ENCODE results near the gene ERMARD. TPM values are rescaled to one million over a fixed set of nuclear protein-coding genes. Genes with fewer than 3 reads are reported as not detected.

The ERMARD gene
- 9.6 TPM for total RNA-seq (ENCODE audit: insufficient read depth, low replicate concordance)

- peak; percentile 95 for DNase-seq (ENCODE audit: low spot score)
Observed at GRCh38 chr6:169751242-169752073, at the start of gene ERMARD, which contains the start of gene DYNLT2. ERMARD (plus strand) TSS chr6:169751622; CDS start chr6:169751658, 36 bp downstream. DYNLT2 (minus strand) TSS chr6:169751572; CDS start chr6:169751458, 114 bp downstream.

DNA sequence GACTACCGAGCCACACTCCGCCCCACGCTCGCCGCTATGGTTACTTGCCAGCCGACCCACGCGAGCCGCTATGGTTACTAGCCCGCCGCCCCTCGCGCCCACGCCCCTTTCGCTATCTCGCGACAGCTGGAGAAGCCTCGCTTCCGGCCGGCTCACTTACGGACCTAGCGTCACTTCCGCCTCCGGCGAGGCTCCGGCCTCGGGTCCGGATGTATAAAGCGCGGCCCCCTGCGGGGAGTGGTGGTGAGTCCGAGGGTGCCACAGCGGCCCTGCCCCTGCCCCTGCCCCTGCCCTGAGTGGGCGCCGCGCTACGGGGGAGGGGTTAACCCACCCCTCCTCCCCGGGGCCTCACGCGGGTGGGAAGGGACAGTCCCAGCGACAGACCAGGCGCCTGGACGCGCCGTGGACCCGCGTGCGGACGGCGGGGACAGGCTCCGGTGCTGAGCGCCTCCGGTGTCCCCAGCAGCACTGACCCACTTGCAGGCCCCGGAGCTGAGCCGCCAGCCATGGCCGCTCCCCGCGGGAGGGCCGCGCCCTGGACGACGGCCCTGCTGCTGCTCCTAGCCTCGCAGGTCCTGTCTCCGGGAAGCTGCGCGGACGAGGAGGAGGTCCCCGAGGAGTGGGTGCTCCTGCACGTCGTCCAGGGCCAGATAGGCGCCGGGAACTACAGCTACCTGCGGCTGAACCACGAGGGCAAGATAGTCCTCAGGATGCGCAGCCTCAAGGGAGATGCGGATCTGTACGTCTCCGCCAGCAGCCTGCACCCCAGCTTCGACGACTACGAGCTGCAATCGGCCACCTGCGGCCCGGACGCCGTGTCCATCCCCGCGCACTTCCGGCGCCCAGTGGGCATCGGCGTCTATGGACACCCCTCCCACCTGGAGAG lies 49.2 kb upstream of the ERMARD start, which contains the start of the genes C6orf120 and WDR27:
Gene C6orf120, plus strand, starts transcription at position 173 of the 886 bp plus-strand sequence. Its CDS starts 334 bp downstream, at position 507.
Gene WDR27, minus strand, starts transcription at position 76 of the 886 bp plus-strand sequence. CDS start 13,024 bp downstream, outside the sequence.
- DNase-seq (ENCODE audit: low spot score) = peak; percentile 97

DNA sequence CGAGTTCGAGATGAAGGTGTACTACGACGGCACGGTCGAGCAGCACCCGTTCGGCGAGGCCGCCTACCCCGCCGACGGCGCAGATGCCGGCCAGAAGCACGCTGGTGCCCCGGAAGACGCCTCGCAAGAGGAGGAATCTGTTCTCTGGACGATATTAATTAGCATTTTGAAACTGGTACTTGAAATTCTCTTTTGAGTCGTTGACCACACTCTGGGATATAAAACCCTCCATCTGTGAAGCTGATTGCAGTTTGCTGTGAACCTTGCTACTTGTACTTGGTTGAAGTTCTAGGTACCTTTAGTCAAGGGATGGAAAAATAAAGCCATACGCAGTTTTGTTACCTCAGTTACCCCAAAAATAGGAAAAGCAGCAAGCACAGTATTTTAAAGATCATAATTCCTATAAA lies 48.6 kb upstream of the ERMARD start:
- DNase-seq (ENCODE audit: low spot score) = no peak

- no peak for DNase-seq (ENCODE audit: low spot score)
Observed at GRCh38 chr6:169707772-169708171, 43.6 kb upstream of the ERMARD start.

GRCh38 chr6:169709293-169709692 lies 42.1 kb upstream of the ERMARD start:
- no peak for DNase-seq (ENCODE audit: low spot score)

- no peak for DNase-seq (ENCODE audit: low spot score)
Observed at GRCh38 chr6:169710009-169710408, 41.4 kb upstream of the ERMARD start.

DNA sequence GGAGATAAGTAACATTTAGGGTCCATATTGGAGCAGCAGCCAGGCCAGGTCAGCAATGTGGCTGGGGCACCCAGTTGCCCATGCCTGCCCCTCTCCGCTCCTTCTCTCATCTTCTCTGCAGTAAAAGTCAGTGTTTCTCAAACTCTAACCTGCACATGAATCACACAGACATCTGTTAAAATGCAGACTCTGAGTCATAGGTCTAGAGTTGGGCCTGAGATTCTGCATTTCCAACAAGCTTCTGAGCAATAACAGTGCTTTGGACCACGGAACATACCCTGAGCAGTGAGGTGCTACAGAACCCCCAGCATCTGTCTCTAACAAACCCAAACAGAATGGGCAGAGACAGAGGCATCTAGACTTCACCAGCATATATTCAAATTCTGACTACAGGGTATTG lies 37.2 kb upstream of the ERMARD start:
- no peak for DNase-seq (ENCODE audit: low spot score)

DNA sequence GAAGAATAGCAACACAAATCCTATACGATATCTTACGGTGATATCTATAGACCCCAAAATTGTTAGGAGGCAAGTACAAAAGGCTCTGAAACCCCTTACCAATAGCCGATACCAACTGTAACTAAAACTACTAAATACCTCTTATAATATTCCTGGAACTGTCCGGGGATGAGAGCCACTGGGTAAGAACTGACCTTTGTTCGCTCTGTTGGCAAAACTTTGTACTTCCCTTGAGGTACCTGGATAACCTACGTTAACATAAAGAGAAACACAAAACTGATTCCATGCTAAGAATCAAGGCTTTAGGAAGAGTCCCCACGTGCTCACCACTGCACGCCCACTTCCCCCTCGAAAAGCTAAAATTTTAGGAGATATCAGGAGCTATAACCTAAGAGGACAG lies 36.8 kb upstream of the ERMARD start:
- no peak for DNase-seq (ENCODE audit: low spot score)

- DNase-seq (ENCODE audit: low spot score) = no peak
Observed at GRCh38 chr6:169719117-169719516, 32.3 kb upstream of the ERMARD start.

- no peak for DNase-seq (ENCODE audit: low spot score)
Observed at GRCh38 chr6:169720207-169720855, 31.1 kb upstream of the ERMARD start.

DNA sequence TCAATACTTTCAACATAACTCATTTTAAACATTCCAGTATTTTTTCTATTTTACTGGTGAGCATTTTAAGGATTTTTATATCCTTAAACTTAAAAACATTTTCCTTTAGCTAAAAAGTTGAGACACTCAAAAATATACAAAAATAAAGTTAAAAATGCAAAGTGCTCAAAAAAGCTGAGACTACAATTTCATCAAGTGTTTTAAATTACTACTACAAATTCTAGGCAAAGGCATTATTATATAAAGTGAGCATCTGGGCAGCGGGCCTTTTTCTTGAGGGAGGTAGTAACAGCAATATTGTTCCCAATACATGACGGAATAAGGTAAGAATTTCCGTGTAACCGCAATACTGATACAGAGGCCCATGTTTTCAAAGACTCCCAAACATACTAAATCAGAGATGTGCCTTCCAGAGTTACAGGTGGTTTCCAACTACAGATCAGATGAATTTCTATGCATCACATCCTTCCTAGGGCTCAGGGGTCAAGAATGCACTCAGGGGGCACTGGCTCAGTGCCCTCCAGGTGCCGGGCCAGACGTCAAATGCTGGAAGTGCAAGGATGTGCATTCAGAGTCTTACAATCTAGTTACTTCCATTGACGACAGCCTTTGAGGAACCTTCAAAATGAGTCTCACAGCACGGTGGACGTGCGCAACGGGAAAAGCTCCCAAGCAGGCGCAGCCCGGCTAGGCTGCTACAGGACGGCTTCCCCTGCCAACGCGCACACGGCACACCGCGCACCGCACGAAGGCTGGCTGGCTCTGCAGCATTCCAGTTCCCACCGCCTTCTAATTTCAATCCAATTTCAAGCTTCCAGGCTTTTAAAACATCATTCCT lies 28.8 kb upstream of the ERMARD start:
- peak; percentile 59 for DNase-seq (ENCODE audit: low spot score)

- peak; percentile 77 for DNase-seq (ENCODE audit: low spot score)
Observed at GRCh38 chr6:169723200-169723909, 28.1 kb upstream of the ERMARD start.

- peak; percentile 33 for DNase-seq (ENCODE audit: low spot score)
Observed at GRCh38 chr6:169723991-169724493, 27.4 kb upstream of the ERMARD start.

DNA sequence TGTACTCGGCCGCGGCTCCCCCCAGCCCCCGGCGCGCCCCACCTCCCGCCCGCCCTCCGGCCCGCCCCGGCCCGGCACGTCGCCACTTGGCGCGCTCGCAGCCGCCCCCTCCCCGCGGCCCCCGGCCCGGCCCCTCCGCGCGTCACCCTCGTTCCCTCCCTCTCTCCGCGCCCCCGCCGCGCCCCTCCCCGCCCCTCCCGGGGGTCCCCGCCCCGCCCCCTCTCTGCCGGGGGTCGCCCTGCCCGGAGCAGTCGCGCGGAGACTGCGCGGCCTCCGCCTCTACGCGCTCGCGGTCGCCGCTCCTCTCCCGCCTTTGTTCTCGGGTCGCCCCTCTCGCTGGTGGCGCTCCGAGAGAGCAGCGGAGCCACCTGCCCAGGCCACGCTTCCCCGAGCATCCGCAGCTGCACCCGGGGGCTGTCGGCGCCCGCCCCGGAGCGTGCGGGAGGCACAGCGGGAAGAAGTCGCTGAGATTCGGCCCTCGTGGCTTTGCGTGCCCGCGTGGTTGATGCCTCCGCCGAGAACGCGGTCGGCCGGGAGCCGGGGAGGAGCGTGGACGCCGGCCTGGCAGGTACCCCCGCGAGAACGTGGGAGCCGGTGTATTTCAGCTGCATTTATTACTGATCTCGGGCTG lies 26.8 kb upstream of the ERMARD start, which contains the start of gene PHF10:
Gene PHF10, minus strand, starts transcription at position 7 of the 631 bp plus-strand sequence. CDS start 569 bp downstream, outside the sequence.
- peak; percentile 66 for DNase-seq (ENCODE audit: low spot score)

- no peak for DNase-seq (ENCODE audit: low spot score)
Observed at GRCh38 chr6:169725125-169726048, 26.0 kb upstream of the ERMARD start.

- DNase-seq (ENCODE audit: low spot score) = no peak
Observed at GRCh38 chr6:169726049-169726400, 25.4 kb upstream of the ERMARD start.

GRCh38 chr6:169726963-169727362 lies 24.5 kb upstream of the ERMARD start:
- no peak for DNase-seq (ENCODE audit: low spot score)

DNA sequence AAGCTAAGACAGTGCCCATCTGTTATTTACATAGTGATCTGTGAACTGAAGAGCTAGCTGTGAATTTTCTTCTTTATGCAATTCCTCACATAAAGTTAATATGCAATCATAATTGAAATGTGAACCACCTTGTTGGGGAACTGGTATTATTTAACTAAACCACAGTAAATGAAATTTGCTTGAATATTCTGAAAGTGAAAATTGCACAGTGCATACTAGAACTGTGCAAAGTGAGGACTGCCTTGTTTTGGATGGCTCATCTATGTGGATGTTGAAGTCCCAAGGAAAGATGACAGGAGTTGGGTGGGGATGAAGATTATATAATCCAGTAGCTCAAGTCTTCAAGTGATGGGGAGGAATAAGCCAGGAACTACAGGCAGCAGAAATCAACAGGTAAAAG lies 21.5 kb upstream of the ERMARD start:
- DNase-seq (ENCODE audit: low spot score) = no peak
